ENCODE data around the gene LAMTOR2. TPM values are rescaled to one million over a fixed set of nuclear protein-coding genes. Genes with fewer than 3 reads are reported as not detected.

The LAMTOR2 gene
- polyA plus RNA-seq, 1 donor (not counting 4 experiments of a cell fraction or from before 2014, with no cell fraction given) = 67.5 TPM

- Histone ChIP-seq H3K27me3 (ENCODE audit: control insufficient read depth, extremely low read depth, insufficient read depth, low read length) (no peaks in the 10 kb centered on the region), H3K9ac (ENCODE audit: control insufficient read depth, extremely low read depth, insufficient read depth, low read length) (peak overlapping the region; percentile 95), H4K20me1 (ENCODE audit: control insufficient read depth, extremely low read depth, insufficient read depth, low read length) (no peaks in the 10 kb centered on the region), H2AFZ (ENCODE audit: control insufficient read depth, low read length) (peak overlapping the region; percentile 89), H3K79me2 (ENCODE audit: control insufficient read depth, insufficient read depth, low read length) (peaks cover 35% of the 10 kb centered on the region), H3K4me1 (ENCODE audit: control insufficient read depth, extremely low read depth, insufficient read depth, low read length) (peaks cover 13% of the 10 kb centered on the region), H3K27ac (ENCODE audit: control insufficient read depth, insufficient read depth, low read length) (peak overlapping the region; percentile 96), H3K9me3 (ENCODE audit: control insufficient read depth, low read depth, low read length) (no peaks in the 10 kb centered on the region), H3K4me2 (ENCODE audit: control insufficient read depth, extremely low read depth, insufficient read depth, low read depth, low read length) (peak overlapping the region; percentile 99), H3K36me3 (ENCODE audit: control insufficient read depth in 2 of 2, extremely low read depth in 1 of 2, insufficient read depth in 2 of 2, low read length in 2 of 2) (peaks cover 3 to 4% of the 10 kb centered on the region in 2 experiments), H3K9me1 (ENCODE audit: control insufficient read depth, extremely low read depth, insufficient read depth, low read length) (peaks cover 2% of the 10 kb centered on the region), H3K4me3 (ENCODE audit: control insufficient read depth in 2 of 3, extremely low read depth in 1 of 3, insufficient read depth in 2 of 3, low read depth in 1 of 3, low read length in 3 of 3) (peak overlapping the region; percentile 87 to 96 (median 90))
- TF ChIP-seq EZH2 (IDR thresholded peaks at IDR 0.05; ENCODE audit: low read length) = no peak
- TF ChIP-seq CTCF (optimal IDR thresholded peaks at IDR 0.05 in 1 of 3, IDR thresholded peaks at IDR 0.05 in 1 of 3, conservative IDR thresholded peaks at IDR 0.05 in 1 of 3; ENCODE audit: extremely low read depth in 1 of 3, insufficient read depth in 2 of 3, low read length in 3 of 3) = no peak
- FAIRE-seq = no peak
- DNase-seq (ENCODE audit: low read depth, low spot score) = no peak
- dilution Hi-C loops (cut with MboI; ENCODE audit: extremely low pct_ligation_motif_present, low sequenced_read_pairs) = no loop called here
Observed at GRCh38 chr1:156055281-156056048, 883 bp downstream of the LAMTOR2 start.

GRCh38 chr1:156056326-156056849 lies 1.8 kb downstream of the LAMTOR2 start:
- H3K4me3 ChIP-seq (ENCODE audit: control insufficient read depth in 2 of 3, extremely low read depth in 1 of 3, insufficient read depth in 2 of 3, low read depth in 1 of 3, low read length in 3 of 3) = no peak overlapping the region
- H3K4me2 ChIP-seq (ENCODE audit: control insufficient read depth, extremely low read depth, insufficient read depth, low read depth, low read length) = no peak overlapping the region
- no peak overlapping the region for H2AFZ ChIP-seq (ENCODE audit: control insufficient read depth, low read length)
- H4K20me1 ChIP-seq (ENCODE audit: control insufficient read depth, extremely low read depth, insufficient read depth, low read length) = no peaks in the 10 kb centered on the region
- DNase-seq (ENCODE audit: low read depth, low spot score) = no peak
- no peak overlapping the region for H3K27ac ChIP-seq (ENCODE audit: control insufficient read depth, insufficient read depth, low read length)
- H3K79me2 ChIP-seq (ENCODE audit: control insufficient read depth, insufficient read depth, low read length) = peaks cover 40% of the 10 kb centered on the region
- peaks cover 13% of the 10 kb centered on the region for H3K4me1 ChIP-seq (ENCODE audit: control insufficient read depth, extremely low read depth, insufficient read depth, low read length)
- TF ChIP-seq CTCF (optimal IDR thresholded peaks at IDR 0.05 in 1 of 3, IDR thresholded peaks at IDR 0.05 in 1 of 3, conservative IDR thresholded peaks at IDR 0.05 in 1 of 3; ENCODE audit: extremely low read depth in 1 of 3, insufficient read depth in 2 of 3, low read length in 3 of 3) (no peak), EZH2 (IDR thresholded peaks at IDR 0.05; ENCODE audit: low read length) (no peak)
- no peak for FAIRE-seq
- peaks cover 2% of the 10 kb centered on the region for H3K9me1 ChIP-seq (ENCODE audit: control insufficient read depth, extremely low read depth, insufficient read depth, low read length)
- dilution Hi-C loops (cut with MboI; ENCODE audit: extremely low pct_ligation_motif_present, low sequenced_read_pairs) = no loop called here
- no peak overlapping the region for H3K9ac ChIP-seq (ENCODE audit: control insufficient read depth, extremely low read depth, insufficient read depth, low read length)
- no peaks in the 10 kb centered on the region for H3K9me3 ChIP-seq (ENCODE audit: control insufficient read depth, low read depth, low read length)
- H3K27me3 ChIP-seq (ENCODE audit: control insufficient read depth, extremely low read depth, insufficient read depth, low read length) = no peaks in the 10 kb centered on the region
- peaks cover 3 to 4% of the 10 kb centered on the region in 2 experiments for H3K36me3 ChIP-seq (ENCODE audit: control insufficient read depth in 2 of 2, extremely low read depth in 1 of 2, insufficient read depth in 2 of 2, low read length in 2 of 2)

All from keratinocyte (primary cell).